WTC11 (cell line): ENCODE data around the gene TRAIP. TPM values are rescaled to one million over a fixed set of nuclear protein-coding genes. Genes with fewer than 3 reads are reported as not detected.

Source experiments
- ATAC-seq: fragments of 200-7000 bp; cut with Tn5 transposase; 2 replicates; pipeline ENCODE4 v1.10.0; 2021; ENCODE audit warnings: mild to moderate bottlenecking, moderate library complexity
- CTCF ChIA-PET: fragments of 300-600 bp; sonication (Branson Sonifier 250); formaldehyde crosslinking; loops from one replicate; lab custom pipeline; 2021; ENCODE audit warnings: antibody characterized with exemption; lab: Charles Lee
- POLR2A ChIA-PET: fragments of 350-600 bp; sonication (Branson Sonifier 250); formaldehyde crosslinking; loops from one replicate; lab custom pipeline; 2021; ENCODE audit warnings: antibody characterized with exemption; lab: Charles Lee
- DNase-seq: peaks from one replicate; pipeline ENCODE4 v3.0.0; 2021; ENCODE audit warnings: low spot score
- H3K27ac Mint-ChIP-seq: 2 replicates; pipeline ENCODE4 v1.8.0; 2021; ENCODE audit warnings: mixed read lengths
- H3K27me3 Mint-ChIP-seq: 2 replicates; pipeline ENCODE4 v1.8.0; 2021; ENCODE audit warnings: low read depth, mild to moderate bottlenecking, moderate library complexity, mixed read lengths
- H3K36me3 Mint-ChIP-seq: 2 replicates; pipeline ENCODE4 v1.8.0; 2021; ENCODE audit warnings: mixed read lengths
- H3K4me1 Mint-ChIP-seq: 2 replicates; pipeline ENCODE4 v1.8.0; 2022; ENCODE audit warnings: mixed read lengths
- H3K4me3 Mint-ChIP-seq: 2 replicates; pipeline ENCODE4 v1.8.0; 2021; ENCODE audit warnings: mild to moderate bottlenecking, moderate library complexity, mixed read lengths
- H3K9me3 Mint-ChIP-seq: 2 replicates; pipeline ENCODE4 v1.8.0; 2021; ENCODE audit warnings: mixed read lengths
- CREM ChIP-seq: sonication (generic); formaldehyde crosslinking; IDR thresholded peaks from 2 replicates; pipeline ENCODE4 v1.8.1; 2022; ENCODE audit warnings: mild to moderate bottlenecking, missing genetic modification reagents, moderate library complexity
- FOXJ3 ChIP-seq: sonication (generic); formaldehyde crosslinking; IDR thresholded peaks from 2 replicates; pipeline ENCODE4 v1.9.0; 2021; ENCODE audit warnings: missing genetic modification reagents, mild to moderate bottlenecking, borderline replicate concordance
- FOXK1 ChIP-seq: sonication (generic); formaldehyde crosslinking; IDR thresholded peaks from 2 replicates; pipeline ENCODE4 v1.8.0; 2022; ENCODE audit warnings: mild to moderate bottlenecking, moderate library complexity, missing genetic modification reagents
- GABPB1 ChIP-seq: sonication (generic); formaldehyde crosslinking; IDR thresholded peaks from 2 replicates; pipeline ENCODE4 v1.8.1; 2023; ENCODE audit warnings: mild to moderate bottlenecking, missing genetic modification reagents
- JAZF1 ChIP-seq: fragments of 250-450 bp; sonication (Bioruptor Pico); IDR thresholded peaks from 2 replicates; pipeline ENCODE4 v1.9.0; 2021; ENCODE audit warnings: moderate library complexity, mild to moderate bottlenecking, inconsistent platforms
- JUN ChIP-seq: sonication (generic); formaldehyde crosslinking; IDR thresholded peaks from 2 replicates; pipeline ENCODE4 v1.8.0; 2023; ENCODE audit warnings: mild to moderate bottlenecking, missing genetic modification reagents
- NFATC4 ChIP-seq: fragments of 250-450 bp; sonication (Bioruptor Pico); IDR thresholded peaks from 2 replicates; pipeline ENCODE4 v1.9.0; 2021; ENCODE audit warnings: mild to moderate bottlenecking
- NR3C1 ChIP-seq: sonication (generic); formaldehyde crosslinking; conservative IDR thresholded peaks from 2 replicates; pipeline ENCODE4 v1.8.1; 2023; ENCODE audit warnings: low read depth, mild to moderate bottlenecking, missing genetic modification reagents
- OVOL2 ChIP-seq: fragments of 250-450 bp; sonication (Bioruptor Pico); IDR thresholded peaks from 2 replicates; pipeline ENCODE4 v1.9.0; 2021; ENCODE audit warnings: mild to moderate bottlenecking, borderline replicate concordance
- RORB ChIP-seq: fragments of 250-450 bp; sonication (Bioruptor Pico); IDR thresholded peaks from 2 replicates; pipeline ENCODE4 v1.9.0; 2021; ENCODE audit warnings: mild to moderate bottlenecking
- ZNF121 ChIP-seq: sonication (generic); formaldehyde crosslinking; IDR thresholded peaks from 2 replicates; pipeline ENCODE4 v1.8.0; 2023; ENCODE audit warnings: missing genetic modification reagents
- ZNF317 ChIP-seq: sonication (generic); formaldehyde crosslinking; IDR thresholded peaks from 2 replicates; pipeline ENCODE4 v1.8.1; 2023; ENCODE audit warnings: low read depth, mild to moderate bottlenecking, moderate library complexity, missing genetic modification reagents, borderline replicate concordance
- ZNF396 ChIP-seq: fragments of 250-450 bp; sonication (Bioruptor Pico); IDR thresholded peaks from 2 replicates; pipeline ENCODE4 v1.8.0; 2021; ENCODE audit warnings: mild to moderate bottlenecking, moderate library complexity, borderline replicate concordance
- ZNF671 ChIP-seq: fragments of 250-450 bp; sonication (Bioruptor Pico); IDR thresholded peaks from 2 replicates; pipeline ENCODE4 v1.8.0; 2021; ENCODE audit warnings: mild to moderate bottlenecking
- total RNA-seq: library from RNA; stranded (reverse); gene quantifications from 3 replicates; pipeline ENCODE4 v1.2.3, GENCODE V29; 2021
- TF ChIP-seq, protein P1 (sequence below): sonication (generic); formaldehyde crosslinking; IDR thresholded peaks from 2 replicates; pipeline ENCODE4 v1.8.0; 2022; ENCODE audit warnings: mild to moderate bottlenecking, missing genetic modification reagents
- TF ChIP-seq, protein P2 (sequence below): fragments of 250-450 bp; sonication (Bioruptor Pico); IDR thresholded peaks from 2 replicates; pipeline ENCODE4 v1.9.0; 2021; ENCODE audit warnings: mild to moderate bottlenecking
- TF ChIP-seq, protein P3 (sequence below): fragments of 250-450 bp; sonication (Bioruptor Pico); IDR thresholded peaks from 2 replicates; pipeline ENCODE4 v1.9.0; 2021; ENCODE audit warnings: mild to moderate bottlenecking
- TF ChIP-seq, protein P4 (sequence below): sonication (generic); formaldehyde crosslinking; IDR thresholded peaks from 2 replicates; pipeline ENCODE4 v1.8.1; 2022; ENCODE audit warnings: missing genetic modification reagents, borderline replicate concordance
- TF ChIP-seq, protein P5 (sequence below): sonication (generic); formaldehyde crosslinking; IDR thresholded peaks from 2 replicates; pipeline ENCODE4 v1.8.1; 2023; ENCODE audit warnings: mild to moderate bottlenecking, missing genetic modification reagents
- TF ChIP-seq, protein P6 (sequence below): fragments of 250-450 bp; sonication (Bioruptor Pico); IDR thresholded peaks from 2 replicates; pipeline ENCODE4 v1.9.0; 2021; ENCODE audit warnings: mild to moderate bottlenecking, borderline replicate concordance

TRAIP gene
- total RNA-seq, 1 experiment from 2014 or later: 25.9 TPM

DNA sequence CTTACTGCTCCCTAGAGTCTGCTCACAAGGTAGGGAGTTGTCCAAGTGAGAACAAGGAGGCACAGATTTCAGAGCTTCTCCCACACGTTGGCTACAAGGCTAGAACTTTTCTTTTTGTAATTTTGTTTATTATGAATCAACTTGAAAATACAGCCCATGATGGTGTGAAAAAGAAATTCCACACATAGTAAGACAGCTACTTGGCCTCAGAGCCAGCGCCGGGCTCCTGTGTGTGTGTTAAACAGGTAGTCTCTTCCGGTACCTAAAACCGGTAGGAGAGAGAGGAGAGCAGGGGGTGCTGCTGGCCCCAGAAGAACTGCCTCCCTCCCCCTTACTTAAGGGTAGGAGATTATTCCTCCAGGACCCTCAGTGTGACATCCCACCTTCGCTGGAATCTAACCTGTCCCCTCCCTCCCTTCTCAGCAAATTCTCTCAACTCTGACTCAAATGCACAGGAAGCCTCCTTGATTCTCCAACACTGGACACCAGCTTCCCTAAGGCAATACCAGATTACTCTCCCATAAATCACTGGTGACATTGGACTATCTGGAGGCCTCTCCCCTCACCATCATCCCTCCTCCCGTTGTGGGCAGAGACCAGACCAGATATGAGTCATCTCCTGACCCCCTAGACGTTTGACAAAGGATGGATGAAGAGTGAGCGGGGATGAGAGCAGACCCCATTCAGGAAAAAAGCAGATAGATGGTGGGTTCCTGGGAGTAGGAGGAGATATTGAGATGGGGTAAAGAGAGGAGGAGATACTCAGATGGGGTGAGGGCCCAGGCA is 65.5 kb downstream of the TRAIP start:
- Mint-ChIP-seq H3K27ac (no peak overlapping the region), H3K36me3 (no peaks in the 10 kb centered on the region), H3K4me3 (no peak overlapping the region), H3K4me1 (peaks cover 10% of the 10 kb centered on the region), H3K27me3 (peaks cover 19% of the 10 kb centered on the region), H3K9me3 (no peaks in the 10 kb centered on the region)
- TF ChIP-seq FOXK1 (no peak), ZNF121 (CRISPR knock-in tag) (no peak), JUN (no peak), CREM (CRISPR knock-in tag) (no peak), GABPB1 (no peak), NR3C1 (CRISPR knock-in tag) (no peak)
- TF ChIP-seq, protein P1, sequence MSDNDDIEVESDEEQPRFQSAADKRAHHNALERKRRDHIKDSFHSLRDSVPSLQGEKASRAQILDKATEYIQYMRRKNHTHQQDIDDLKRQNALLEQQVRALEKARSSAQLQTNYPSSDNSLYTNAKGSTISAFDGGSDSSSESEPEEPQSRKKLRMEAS (CRISPR knock-in tag): no peak
- TF ChIP-seq, protein P2, sequence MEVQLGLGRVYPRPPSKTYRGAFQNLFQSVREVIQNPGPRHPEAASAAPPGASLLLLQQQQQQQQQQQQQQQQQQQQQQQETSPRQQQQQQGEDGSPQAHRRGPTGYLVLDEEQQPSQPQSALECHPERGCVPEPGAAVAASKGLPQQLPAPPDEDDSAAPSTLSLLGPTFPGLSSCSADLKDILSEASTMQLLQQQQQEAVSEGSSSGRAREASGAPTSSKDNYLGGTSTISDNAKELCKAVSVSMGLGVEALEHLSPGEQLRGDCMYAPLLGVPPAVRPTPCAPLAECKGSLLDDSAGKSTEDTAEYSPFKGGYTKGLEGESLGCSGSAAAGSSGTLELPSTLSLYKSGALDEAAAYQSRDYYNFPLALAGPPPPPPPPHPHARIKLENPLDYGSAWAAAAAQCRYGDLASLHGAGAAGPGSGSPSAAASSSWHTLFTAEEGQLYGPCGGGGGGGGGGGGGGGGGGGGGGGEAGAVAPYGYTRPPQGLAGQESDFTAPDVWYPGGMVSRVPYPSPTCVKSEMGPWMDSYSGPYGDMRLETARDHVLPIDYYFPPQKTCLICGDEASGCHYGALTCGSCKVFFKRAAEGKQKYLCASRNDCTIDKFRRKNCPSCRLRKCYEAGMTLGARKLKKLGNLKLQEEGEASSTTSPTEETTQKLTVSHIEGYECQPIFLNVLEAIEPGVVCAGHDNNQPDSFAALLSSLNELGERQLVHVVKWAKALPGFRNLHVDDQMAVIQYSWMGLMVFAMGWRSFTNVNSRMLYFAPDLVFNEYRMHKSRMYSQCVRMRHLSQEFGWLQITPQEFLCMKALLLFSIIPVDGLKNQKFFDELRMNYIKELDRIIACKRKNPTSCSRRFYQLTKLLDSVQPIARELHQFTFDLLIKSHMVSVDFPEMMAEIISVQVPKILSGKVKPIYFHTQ (CRISPR knock-in tag): no peak
- CTCF ChIA-PET: interaction anchor here (0.9 to 1.2 kb wide), 2 partner anchors 72 to 90 kb away, joined by 3 read pairs; no protein-coding TSS in a partner anchor
- ATAC-seq: no peak
- DNase-seq: no peak
- POLR2A ChIA-PET: no interaction called here

DNA sequence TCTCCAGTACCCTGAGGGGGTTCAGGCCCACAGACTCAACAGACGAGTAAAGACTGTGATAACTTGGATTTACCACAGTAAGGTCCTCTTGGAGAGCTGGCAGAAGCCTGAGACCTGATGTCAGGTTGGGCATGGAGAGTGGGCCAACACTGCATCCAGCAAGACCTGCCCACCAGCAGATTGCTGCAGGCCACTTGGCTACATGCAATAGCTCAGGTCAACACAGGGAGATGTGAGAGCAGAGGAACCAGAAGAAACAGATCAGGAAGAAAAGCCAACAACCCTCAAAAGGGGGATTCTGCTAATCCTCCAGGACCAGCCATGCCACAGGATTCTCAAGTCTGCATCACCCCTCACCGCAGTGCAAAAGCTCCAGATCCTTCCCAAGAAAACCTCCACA is 68.3 kb downstream of the TRAIP start:
- DNase-seq (no peak), ATAC-seq (no peak)
- Mint-ChIP-seq H3K4me3 (no peak overlapping the region), H3K36me3 (peaks cover 10% of the 10 kb centered on the region), H3K27ac (no peak overlapping the region), H3K4me1 (peaks cover 20% of the 10 kb centered on the region), H3K27me3 (peaks cover 19% of the 10 kb centered on the region), H3K9me3 (no peaks in the 10 kb centered on the region)
- ChIA-PET POLR2A (no interaction called here), CTCF (interaction anchor here (3.5 kb wide), 1 partner anchor 14 kb away, joined by 36 read pairs; the partner anchor contains the start of genes CDHR4 and INKA1)
- no peak for TF ChIP-seq ZNF317 (CRISPR knock-in tag)
- no peak for TF ChIP-seq OVOL2 (CRISPR knock-in tag)
- no peak for TF ChIP-seq JAZF1 (CRISPR knock-in tag)
- TF ChIP-seq, protein P3, sequence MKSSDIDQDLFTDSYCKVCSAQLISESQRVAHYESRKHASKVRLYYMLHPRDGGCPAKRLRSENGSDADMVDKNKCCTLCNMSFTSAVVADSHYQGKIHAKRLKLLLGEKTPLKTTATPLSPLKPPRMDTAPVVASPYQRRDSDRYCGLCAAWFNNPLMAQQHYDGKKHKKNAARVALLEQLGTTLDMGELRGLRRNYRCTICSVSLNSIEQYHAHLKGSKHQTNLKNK (CRISPR knock-in tag): no peak
- no peak for TF ChIP-seq FOXJ3 (CRISPR knock-in tag)
- TF ChIP-seq ZNF671 (CRISPR knock-in tag): no peak
- TF ChIP-seq, protein P4, sequence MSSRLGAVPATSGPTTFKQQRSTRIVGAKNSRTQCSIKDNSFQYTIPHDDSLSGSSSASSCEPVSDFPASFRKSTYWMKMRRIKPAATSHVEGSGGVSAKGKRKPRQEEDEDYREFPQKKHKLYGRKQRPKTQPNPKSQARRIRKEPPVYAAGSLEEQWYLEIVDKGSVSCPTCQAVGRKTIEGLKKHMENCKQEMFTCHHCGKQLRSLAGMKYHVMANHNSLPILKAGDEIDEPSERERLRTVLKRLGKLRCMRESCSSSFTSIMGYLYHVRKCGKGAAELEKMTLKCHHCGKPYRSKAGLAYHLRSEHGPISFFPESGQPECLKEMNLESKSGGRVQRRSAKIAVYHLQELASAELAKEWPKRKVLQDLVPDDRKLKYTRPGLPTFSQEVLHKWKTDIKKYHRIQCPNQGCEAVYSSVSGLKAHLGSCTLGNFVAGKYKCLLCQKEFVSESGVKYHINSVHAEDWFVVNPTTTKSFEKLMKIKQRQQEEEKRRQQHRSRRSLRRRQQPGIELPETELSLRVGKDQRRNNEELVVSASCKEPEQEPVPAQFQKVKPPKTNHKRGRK: no peak
- no peak for TF ChIP-seq NFATC4
- TF ChIP-seq, protein P5, sequence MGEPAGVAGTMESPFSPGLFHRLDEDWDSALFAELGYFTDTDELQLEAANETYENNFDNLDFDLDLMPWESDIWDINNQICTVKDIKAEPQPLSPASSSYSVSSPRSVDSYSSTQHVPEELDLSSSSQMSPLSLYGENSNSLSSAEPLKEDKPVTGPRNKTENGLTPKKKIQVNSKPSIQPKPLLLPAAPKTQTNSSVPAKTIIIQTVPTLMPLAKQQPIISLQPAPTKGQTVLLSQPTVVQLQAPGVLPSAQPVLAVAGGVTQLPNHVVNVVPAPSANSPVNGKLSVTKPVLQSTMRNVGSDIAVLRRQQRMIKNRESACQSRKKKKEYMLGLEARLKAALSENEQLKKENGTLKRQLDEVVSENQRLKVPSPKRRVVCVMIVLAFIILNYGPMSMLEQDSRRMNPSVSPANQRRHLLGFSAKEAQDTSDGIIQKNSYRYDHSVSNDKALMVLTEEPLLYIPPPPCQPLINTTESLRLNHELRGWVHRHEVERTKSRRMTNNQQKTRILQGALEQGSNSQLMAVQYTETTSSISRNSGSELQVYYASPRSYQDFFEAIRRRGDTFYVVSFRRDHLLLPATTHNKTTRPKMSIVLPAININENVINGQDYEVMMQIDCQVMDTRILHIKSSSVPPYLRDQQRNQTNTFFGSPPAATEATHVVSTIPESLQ (CRISPR knock-in tag): no peak
- TF ChIP-seq RORB: no peak
- TF ChIP-seq, protein P6, sequence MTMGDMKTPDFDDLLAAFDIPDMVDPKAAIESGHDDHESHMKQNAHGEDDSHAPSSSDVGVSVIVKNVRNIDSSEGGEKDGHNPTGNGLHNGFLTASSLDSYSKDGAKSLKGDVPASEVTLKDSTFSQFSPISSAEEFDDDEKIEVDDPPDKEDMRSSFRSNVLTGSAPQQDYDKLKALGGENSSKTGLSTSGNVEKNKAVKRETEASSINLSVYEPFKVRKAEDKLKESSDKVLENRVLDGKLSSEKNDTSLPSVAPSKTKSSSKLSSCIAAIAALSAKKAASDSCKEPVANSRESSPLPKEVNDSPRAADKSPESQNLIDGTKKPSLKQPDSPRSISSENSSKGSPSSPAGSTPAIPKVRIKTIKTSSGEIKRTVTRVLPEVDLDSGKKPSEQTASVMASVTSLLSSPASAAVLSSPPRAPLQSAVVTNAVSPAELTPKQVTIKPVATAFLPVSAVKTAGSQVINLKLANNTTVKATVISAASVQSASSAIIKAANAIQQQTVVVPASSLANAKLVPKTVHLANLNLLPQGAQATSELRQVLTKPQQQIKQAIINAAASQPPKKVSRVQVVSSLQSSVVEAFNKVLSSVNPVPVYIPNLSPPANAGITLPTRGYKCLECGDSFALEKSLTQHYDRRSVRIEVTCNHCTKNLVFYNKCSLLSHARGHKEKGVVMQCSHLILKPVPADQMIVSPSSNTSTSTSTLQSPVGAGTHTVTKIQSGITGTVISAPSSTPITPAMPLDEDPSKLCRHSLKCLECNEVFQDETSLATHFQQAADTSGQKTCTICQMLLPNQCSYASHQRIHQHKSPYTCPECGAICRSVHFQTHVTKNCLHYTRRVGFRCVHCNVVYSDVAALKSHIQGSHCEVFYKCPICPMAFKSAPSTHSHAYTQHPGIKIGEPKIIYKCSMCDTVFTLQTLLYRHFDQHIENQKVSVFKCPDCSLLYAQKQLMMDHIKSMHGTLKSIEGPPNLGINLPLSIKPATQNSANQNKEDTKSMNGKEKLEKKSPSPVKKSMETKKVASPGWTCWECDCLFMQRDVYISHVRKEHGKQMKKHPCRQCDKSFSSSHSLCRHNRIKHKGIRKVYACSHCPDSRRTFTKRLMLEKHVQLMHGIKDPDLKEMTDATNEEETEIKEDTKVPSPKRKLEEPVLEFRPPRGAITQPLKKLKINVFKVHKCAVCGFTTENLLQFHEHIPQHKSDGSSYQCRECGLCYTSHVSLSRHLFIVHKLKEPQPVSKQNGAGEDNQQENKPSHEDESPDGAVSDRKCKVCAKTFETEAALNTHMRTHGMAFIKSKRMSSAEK: no peak
- TF ChIP-seq ZNF396 (CRISPR knock-in tag): no peak
